Measurements from ENCODE around the gene ATG4B.

The ATG4B gene

GRCh38 chr2:241695651-241696050, 58.2 kb downstream of the ATG4B start:
- DNase-seq: no peak

- no peak for DNase-seq
Observed at GRCh38 chr2:241701149-241701398, 63.6 kb downstream of the ATG4B start.

GRCh38 chr2:241701399-241702154, 64.1 kb downstream of the ATG4B start, which contains the start of gene ING5:
ING5 (plus strand) TSS chr2:241702039; CDS start chr2:241702066, 27 bp downstream.
- peak; percentile 82 for DNase-seq

GRCh38 chr2:241702155-241703031, 64.9 kb downstream of the ATG4B start:
- DNase-seq: peak; percentile 61

- peak; percentile 15 for DNase-seq
Observed at GRCh38 chr2:241703032-241703604, 65.6 kb downstream of the ATG4B start.

GRCh38 chr2:241706537-241706936, 69.0 kb downstream of the ATG4B start:
- no peak for DNase-seq

- DNase-seq: no peak
Observed at GRCh38 chr2:241708879-241709278, 71.4 kb downstream of the ATG4B start.

GRCh38 chr2:241719093-241719492, 81.6 kb downstream of the ATG4B start:
- DNase-seq: no peak

GRCh38 chr2:241720099-241720498, 82.6 kb downstream of the ATG4B start:
- no peak for DNase-seq

GRCh38 chr2:241720560-241720959, 83.1 kb downstream of the ATG4B start:
- no peak for DNase-seq

- DNase-seq: no peak
Observed at GRCh38 chr2:241721852-241722251, 84.4 kb downstream of the ATG4B start.

- DNase-seq: no peak
Observed at GRCh38 chr2:241722896-241723454, 85.5 kb downstream of the ATG4B start.

All from DMS 273 treated with DMSO at 0.1 percent for 48 hours (cell line).